Duodenal mucosa (tissue), 2 donors: ENCODE measurements around the gene CCNE1.
"Not testable (repeated sequence)": the region's sequence is repeated elsewhere in the genome, so short reads cannot be mapped to it uniquely, and the experiment has no call there.

ENCODE experiments used
- H3K27ac ChIP-seq: one replicate; pipeline ENCODE4 v1.7.0; 2013; ENCODE audit warnings: low read depth, low read length
- H3K27me3 ChIP-seq, 2 donors: one replicate each; pipeline ENCODE4 v1.7.0; 2013; ENCODE audit warnings: low read length in 2 of 2, control low read depth in 1 of 2; ENCODE audit not compliant: insufficient read depth in 2 of 2, control insufficient read depth in 1 of 2
- H3K36me3 ChIP-seq, 2 donors: one replicate each; pipeline ENCODE4 v1.7.0; 2013; ENCODE audit warnings: low read length in 2 of 2, control low read depth in 1 of 2; ENCODE audit not compliant: insufficient read depth in 2 of 2, control insufficient read depth in 1 of 2
- H3K4me1 ChIP-seq, 2 donors: one replicate each; pipeline ENCODE4 v1.7.0; 2013; ENCODE audit warnings: low read length in 2 of 2, control low read depth in 1 of 2; ENCODE audit not compliant: insufficient read depth in 2 of 2, control insufficient read depth in 1 of 2
- H3K4me3 ChIP-seq, 2 donors: one replicate each; pipeline ENCODE4 v1.7.0; 2013; ENCODE audit warnings: low read length in 2 of 2, low read depth in 1 of 2
- H3K9ac ChIP-seq, 2 donors: one replicate each; pipeline ENCODE4 v1.7.0; 2013; ENCODE audit warnings: low read length in 2 of 2, low read depth in 1 of 2
- H3K9me3 ChIP-seq, 2 donors: one replicate each; pipeline ENCODE4 v1.7.0; 2013; ENCODE audit warnings: low read length in 2 of 2, control low read depth in 1 of 2; ENCODE audit not compliant: control insufficient read depth in 1 of 2

CCNE1 gene

GRCh38 chr19:29815231-29815630 lies 3.4 kb downstream of the CCNE1 start:
- H3K4me3 ChIP-seq: no peak overlapping the region
- H3K27me3 ChIP-seq: no peaks in the 10 kb centered on the region
- H3K4me1 ChIP-seq: peaks cover 4 to 8% of the 10 kb centered on the region in 2 donors
- no peak overlapping the region for H3K27ac ChIP-seq
- no peaks in the 10 kb centered on the region for H3K9me3 ChIP-seq
- H3K36me3 ChIP-seq: peaks cover 5 to 11% of the 10 kb centered on the region in 2 donors
- no peak overlapping the region for H3K9ac ChIP-seq

- H3K4me1 ChIP-seq: no peaks in the 10 kb centered on the region
- H3K36me3 ChIP-seq: peaks cover 10 to 19% of the 10 kb centered on the region in 2 donors
- no peak overlapping the region for H3K4me3 ChIP-seq
- no peaks in the 10 kb centered on the region for H3K27me3 ChIP-seq
- H3K27ac ChIP-seq: no peak overlapping the region
- no peak overlapping the region for H3K9ac ChIP-seq
- no peaks in the 10 kb centered on the region for H3K9me3 ChIP-seq
These were observed 5.5 kb downstream of the CCNE1 start for GRCh38 chr19:29817316-29817715.

GRCh38 chr19:29819300-29819699 lies 7.5 kb downstream of the CCNE1 start:
- Histone ChIP-seq H3K27me3 (no peaks in the 10 kb centered on the region), H3K27ac (no peak overlapping the region), H3K9me3 (no peaks in the 10 kb centered on the region), H3K9ac (no peak overlapping the region), H3K4me3 (no peak overlapping the region), H3K36me3 (peaks cover 12 to 25% of the 10 kb centered on the region in 2 donors), H3K4me1 (no peaks in the 10 kb centered on the region)

- no peak overlapping the region for H3K4me3 ChIP-seq
- H3K27ac ChIP-seq: no peak overlapping the region
These were observed 8.2 kb downstream of the CCNE1 start for GRCh38 chr19:29819986-29820385.

GRCh38 chr19:29823581-29824330 lies 12.0 kb downstream of the CCNE1 start:
- Histone ChIP-seq H3K4me3 (no peak overlapping the region), H3K9ac (no peak overlapping the region), H3K27ac (no peak overlapping the region), H3K9me3 (no peaks in the 10 kb centered on the region), H3K36me3 (peaks cover 7 to 20% of the 10 kb centered on the region in 2 donors), H3K4me1 (no peaks in the 10 kb centered on the region), H3K27me3 (no peaks in the 10 kb centered on the region)

More at GRCh38 chr19:29819986-29820385, 8.2 kb downstream of the CCNE1 start:
- H3K9me3 ChIP-seq: no peaks in the 10 kb centered on the region
- H3K36me3 ChIP-seq: peaks cover 12 to 25% of the 10 kb centered on the region in 2 donors
- H3K9ac ChIP-seq: no peak overlapping the region
- no peaks in the 10 kb centered on the region for H3K27me3 ChIP-seq
- H3K4me1 ChIP-seq: no peaks in the 10 kb centered on the region

GRCh38 chr19:29825263-29825662 lies 13.5 kb downstream of the CCNE1 start:
- H3K27me3 ChIP-seq, H3K4me3 ChIP-seq, H3K9me3 ChIP-seq, H3K27ac ChIP-seq, H3K9ac ChIP-seq, H3K4me1 ChIP-seq: not testable (repeated sequence)
- peaks cover 7 to 14% of the 10 kb centered on the region in 2 donors for H3K36me3 ChIP-seq

GRCh38 chr19:29831041-29831548 lies 19.3 kb downstream of the CCNE1 start:
- H3K27me3 ChIP-seq: no peaks in the 10 kb centered on the region
- H3K9ac ChIP-seq: no peak overlapping the region
- no peaks in the 10 kb centered on the region for H3K36me3 ChIP-seq
- no peaks in the 10 kb centered on the region for H3K9me3 ChIP-seq
- H3K4me1 ChIP-seq: peaks cover 0 to 6% of the 10 kb centered on the region in 2 donors
- H3K4me3 ChIP-seq: no peak overlapping the region
- H3K27ac ChIP-seq: no peak overlapping the region

GRCh38 chr19:29831686-29832085 lies 19.9 kb downstream of the CCNE1 start:
- H3K36me3 ChIP-seq: no peaks in the 10 kb centered on the region
- peaks cover 0 to 6% of the 10 kb centered on the region in 2 donors for H3K4me1 ChIP-seq
- no peak overlapping the region for H3K4me3 ChIP-seq
- no peaks in the 10 kb centered on the region for H3K9me3 ChIP-seq
- H3K9ac ChIP-seq: no peak overlapping the region
- H3K27ac ChIP-seq: no peak overlapping the region
- H3K27me3 ChIP-seq: no peaks in the 10 kb centered on the region

- Histone ChIP-seq H3K9ac (no peak overlapping the region), H3K9me3 (no peaks in the 10 kb centered on the region), H3K27me3 (no peaks in the 10 kb centered on the region), H3K36me3 (no peaks in the 10 kb centered on the region), H3K4me1 (peaks cover 5 to 9% of the 10 kb centered on the region in 2 donors), H3K4me3 (no peak overlapping the region), H3K27ac (no peak overlapping the region)
These were observed 21.0 kb downstream of the CCNE1 start for GRCh38 chr19:29832801-29833200.

GRCh38 chr19:29833614-29834261 lies 21.9 kb downstream of the CCNE1 start:
- H3K9me3 ChIP-seq: no peaks in the 10 kb centered on the region
- no peaks in the 10 kb centered on the region for H3K36me3 ChIP-seq
- no peak overlapping the region for H3K4me3 ChIP-seq
- no peak overlapping the region for H3K27ac ChIP-seq
- no peak overlapping the region for H3K9ac ChIP-seq
- H3K27me3 ChIP-seq: no peaks in the 10 kb centered on the region
- peaks cover 6 to 11% of the 10 kb centered on the region in 2 donors for H3K4me1 ChIP-seq
